GM13976 (cell line): ENCODE data around the gene CST4.
"Not testable (repeated sequence)": the region's sequence is repeated elsewhere in the genome, so short reads cannot be mapped to it uniquely, and the experiment has no call there.

Experiments
- DNase-seq: peaks from one replicate; pipeline ENCODE4 v3.0.0; 2012; ENCODE audit warnings: low spot score
- in situ Hi-C: fragments of 300-500 bp; cut with MboI; formaldehyde crosslinking; loops from one replicate; pipeline ENCODE4 v1.12.0; 2022; ENCODE audit warnings: low sequenced_read_pairs, mixed read lengths, inconsistent platforms; ENCODE audit not compliant: unreplicated experiment
- TF ChIP-seq, protein P1 (sequence below): IDR thresholded peaks from 2 replicates; pipeline ENCODE4 v1.5.1; 2012; ENCODE audit warnings: borderline replicate concordance, mild to moderate bottlenecking; ENCODE audit not compliant: insufficient read depth; ENCODE audit errors: extremely low read depth, missing control alignments, control extremely low read depth

The CST4 gene

DNA sequence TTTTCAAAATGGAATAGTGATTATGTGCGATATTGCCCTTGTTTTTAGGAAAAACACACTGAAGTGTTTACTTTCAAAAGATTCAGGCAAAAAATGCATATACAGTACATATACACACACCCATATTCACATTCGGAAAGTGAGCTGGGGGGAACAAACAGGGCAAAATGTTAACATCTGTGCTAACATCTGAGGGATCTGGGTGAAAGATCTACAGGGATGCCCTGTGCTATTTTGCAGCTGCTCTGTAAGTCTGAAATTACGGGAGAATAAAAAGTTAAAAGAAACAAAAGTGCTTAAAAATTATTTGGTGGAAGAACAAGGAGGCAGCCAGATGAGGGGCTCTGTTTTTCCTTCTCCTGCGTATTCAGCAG is 51.9 kb downstream of the CST4 start:
- no peak for DNase-seq
- TF ChIP-seq, protein P1, sequence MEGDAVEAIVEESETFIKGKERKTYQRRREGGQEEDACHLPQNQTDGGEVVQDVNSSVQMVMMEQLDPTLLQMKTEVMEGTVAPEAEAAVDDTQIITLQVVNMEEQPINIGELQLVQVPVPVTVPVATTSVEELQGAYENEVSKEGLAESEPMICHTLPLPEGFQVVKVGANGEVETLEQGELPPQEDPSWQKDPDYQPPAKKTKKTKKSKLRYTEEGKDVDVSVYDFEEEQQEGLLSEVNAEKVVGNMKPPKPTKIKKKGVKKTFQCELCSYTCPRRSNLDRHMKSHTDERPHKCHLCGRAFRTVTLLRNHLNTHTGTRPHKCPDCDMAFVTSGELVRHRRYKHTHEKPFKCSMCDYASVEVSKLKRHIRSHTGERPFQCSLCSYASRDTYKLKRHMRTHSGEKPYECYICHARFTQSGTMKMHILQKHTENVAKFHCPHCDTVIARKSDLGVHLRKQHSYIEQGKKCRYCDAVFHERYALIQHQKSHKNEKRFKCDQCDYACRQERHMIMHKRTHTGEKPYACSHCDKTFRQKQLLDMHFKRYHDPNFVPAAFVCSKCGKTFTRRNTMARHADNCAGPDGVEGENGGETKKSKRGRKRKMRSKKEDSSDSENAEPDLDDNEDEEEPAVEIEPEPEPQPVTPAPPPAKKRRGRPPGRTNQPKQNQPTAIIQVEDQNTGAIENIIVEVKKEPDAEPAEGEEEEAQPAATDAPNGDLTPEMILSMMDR = no peak
- in situ Hi-C loops = no loop called here

DNA sequence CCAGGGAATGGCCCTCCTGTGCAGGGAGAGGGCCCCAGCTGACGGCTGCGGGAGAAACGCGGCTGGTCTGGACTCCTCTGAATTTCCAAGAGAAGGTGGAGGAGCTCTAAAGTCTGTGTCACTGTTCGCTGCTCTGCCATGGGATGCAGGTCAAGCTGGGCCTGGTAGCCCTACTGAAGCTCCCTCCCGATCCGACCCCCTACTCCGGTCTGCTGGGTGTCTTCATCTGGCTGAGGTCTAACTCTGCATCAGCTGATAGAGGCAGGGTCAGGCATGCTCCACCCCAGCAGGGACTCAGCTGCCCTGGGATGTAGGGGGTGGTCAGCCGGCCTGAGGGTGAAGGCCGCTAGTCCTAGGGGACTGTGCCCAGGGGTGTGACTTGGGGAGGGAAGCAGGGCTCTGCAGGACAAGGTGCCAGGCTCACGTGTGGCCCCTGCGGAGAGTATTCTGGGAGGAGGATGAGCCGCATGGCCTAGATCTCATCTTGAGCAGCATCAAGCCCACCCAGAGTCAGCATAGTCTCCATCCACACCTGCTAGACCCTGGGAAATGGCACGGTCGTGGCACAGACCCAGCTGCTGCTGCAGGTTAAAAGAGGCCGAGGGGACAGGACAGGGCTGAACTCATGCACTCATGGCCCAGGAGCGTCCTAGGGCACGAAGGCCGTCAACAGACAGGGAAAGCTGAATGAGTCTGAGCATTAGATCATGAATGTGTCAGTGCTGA is 52.5 kb downstream of the CST4 start:
- TF ChIP-seq, protein P1 = no peak
- in situ Hi-C loops = no loop called here

DNA sequence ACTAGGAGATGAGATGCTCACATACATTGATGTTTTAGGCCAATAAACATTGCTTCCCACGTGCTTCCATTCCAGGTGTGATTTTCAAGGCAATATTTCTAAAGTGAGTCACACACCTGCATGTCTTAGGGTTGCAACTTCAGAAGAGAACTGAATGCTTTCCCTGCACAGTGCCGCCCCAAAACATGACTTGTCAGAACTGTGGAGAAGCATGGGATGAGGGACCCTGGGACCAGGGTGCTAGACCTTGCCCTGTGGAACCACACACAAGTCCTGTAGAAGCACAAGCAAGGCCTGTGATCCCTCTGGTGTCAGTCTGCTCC is 53.1 kb downstream of the CST4 start:
- in situ Hi-C loops, DNase-seq: not testable (repeated sequence)

More for the DNA sequence above, 52.5 kb downstream of the CST4 start:
- no peak for DNase-seq
